Chondrocyte (in vitro differentiated cells): ENCODE measurements around the gene OOSP1. TPM values are rescaled to one million over a fixed set of nuclear protein-coding genes. Genes with fewer than 3 reads are reported as not detected.
"Not testable (repeated sequence)": the region's sequence is repeated elsewhere in the genome, so short reads cannot be mapped to it uniquely, and the experiment has no call there.

Experiments used
- DNase-seq: peaks from one replicate; pipeline ENCODE4 v3.0.0; 2021; ENCODE audit warnings: mixed read lengths, low spot score
- H3K27ac Mint-ChIP-seq: one replicate; pipeline ENCODE4 v1.8.0; 2021; ENCODE audit warnings: mild to moderate bottlenecking, moderate library complexity, mixed read lengths; ENCODE audit not compliant: unreplicated experiment
- H3K27me3 Mint-ChIP-seq: 2 replicates; pipeline ENCODE4 v1.8.0; 2021; ENCODE audit warnings: low read depth, mixed read lengths
- H3K36me3 Mint-ChIP-seq: 2 replicates; pipeline ENCODE4 v1.8.0; 2021; ENCODE audit warnings: low read depth, mixed read lengths
- H3K4me1 Mint-ChIP-seq: 2 replicates; pipeline ENCODE4 v1.8.0; 2021; ENCODE audit warnings: low read depth, mild to moderate bottlenecking, mixed read lengths
- H3K4me3 Mint-ChIP-seq: one replicate; pipeline ENCODE4 v1.8.0; 2021; ENCODE audit warnings: mild to moderate bottlenecking, moderate library complexity, mixed read lengths; ENCODE audit not compliant: unreplicated experiment
- H3K9me3 Mint-ChIP-seq: 2 replicates; pipeline ENCODE4 v1.8.0; 2021; ENCODE audit warnings: low read depth, mixed read lengths
- CTCF ChIP-seq: fragments of 200-600 bp; sonication (generic); IDR thresholded peaks from 2 replicates; pipeline ENCODE4 v1.5.0; 2021; ENCODE audit warnings: antibody characterized with exemption, mild to moderate bottlenecking, moderate library complexity
- total RNA-seq: library from RNA; stranded (reverse); gene quantifications from 3 replicates; pipeline ENCODE4 v1.2.1, GENCODE V29; 2021

The OOSP1 gene
- total RNA-seq, 1 donor from 2014 or later = not detected

- Mint-ChIP-seq H3K4me1 (peaks cover 4% of the 10 kb centered on the region), H3K36me3 (no peaks in the 10 kb centered on the region), H3K27me3 (no peaks in the 10 kb centered on the region), H3K4me3 (no peak overlapping the region), H3K27ac (no peak overlapping the region), H3K9me3 (peaks cover 9% of the 10 kb centered on the region)
- TF ChIP-seq CTCF = no peak
- no peak for DNase-seq
Measured at GRCh38 chr11:59899532-59899931, 38.7 kb upstream of the OOSP1 start.

GRCh38 chr11:59900366-59901126, 37.7 kb upstream of the OOSP1 start:
- TF ChIP-seq CTCF = no peak
- Mint-ChIP-seq H3K4me1 (peaks cover 4% of the 10 kb centered on the region), H3K27ac (no peak overlapping the region), H3K4me3 (no peak overlapping the region), H3K27me3 (no peaks in the 10 kb centered on the region), H3K9me3 (peaks cover 9% of the 10 kb centered on the region), H3K36me3 (no peaks in the 10 kb centered on the region)
- no peak for DNase-seq

GRCh38 chr11:59901306-59901705, 36.9 kb upstream of the OOSP1 start:
- H3K9me3 Mint-ChIP-seq = peaks cover 9% of the 10 kb centered on the region
- H3K4me1 Mint-ChIP-seq = peaks cover 4% of the 10 kb centered on the region
- DNase-seq = no peak
- TF ChIP-seq CTCF = no peak
- H3K27me3 Mint-ChIP-seq = peaks cover 2% of the 10 kb centered on the region
- H3K36me3 Mint-ChIP-seq = no peaks in the 10 kb centered on the region
- no peak overlapping the region for H3K4me3 Mint-ChIP-seq
- H3K27ac Mint-ChIP-seq = peak overlapping the region; percentile 59

- not testable (repeated sequence) for H3K36me3 Mint-ChIP-seq, H3K4me1 Mint-ChIP-seq, H3K4me3 Mint-ChIP-seq, H3K27ac Mint-ChIP-seq, DNase-seq
- Mint-ChIP-seq H3K27me3 (peaks cover 12% of the 10 kb centered on the region), H3K9me3 (peaks cover 10% of the 10 kb centered on the region)
Measured at GRCh38 chr11:59903569-59903968, 34.7 kb upstream of the OOSP1 start.

GRCh38 chr11:59918480-59918879, 19.8 kb upstream of the OOSP1 start:
- H3K9me3 Mint-ChIP-seq = peaks cover 23% of the 10 kb centered on the region
- no peak overlapping the region for H3K4me3 Mint-ChIP-seq
- H3K4me1 Mint-ChIP-seq = no peaks in the 10 kb centered on the region
- peaks cover 5% of the 10 kb centered on the region for H3K36me3 Mint-ChIP-seq
- TF ChIP-seq CTCF = no peak
- H3K27ac Mint-ChIP-seq = peak overlapping the region; percentile 62
- DNase-seq = no peak
- peaks cover 3% of the 10 kb centered on the region for H3K27me3 Mint-ChIP-seq
